ENCODE measurements around the gene JCAD. TPM values are rescaled to one million over a fixed set of nuclear protein-coding genes. Genes with fewer than 3 reads are reported as not detected.

Gene JCAD
- total RNA-seq, 1 donor from 2014 or later = 27.3 TPM

DNA sequence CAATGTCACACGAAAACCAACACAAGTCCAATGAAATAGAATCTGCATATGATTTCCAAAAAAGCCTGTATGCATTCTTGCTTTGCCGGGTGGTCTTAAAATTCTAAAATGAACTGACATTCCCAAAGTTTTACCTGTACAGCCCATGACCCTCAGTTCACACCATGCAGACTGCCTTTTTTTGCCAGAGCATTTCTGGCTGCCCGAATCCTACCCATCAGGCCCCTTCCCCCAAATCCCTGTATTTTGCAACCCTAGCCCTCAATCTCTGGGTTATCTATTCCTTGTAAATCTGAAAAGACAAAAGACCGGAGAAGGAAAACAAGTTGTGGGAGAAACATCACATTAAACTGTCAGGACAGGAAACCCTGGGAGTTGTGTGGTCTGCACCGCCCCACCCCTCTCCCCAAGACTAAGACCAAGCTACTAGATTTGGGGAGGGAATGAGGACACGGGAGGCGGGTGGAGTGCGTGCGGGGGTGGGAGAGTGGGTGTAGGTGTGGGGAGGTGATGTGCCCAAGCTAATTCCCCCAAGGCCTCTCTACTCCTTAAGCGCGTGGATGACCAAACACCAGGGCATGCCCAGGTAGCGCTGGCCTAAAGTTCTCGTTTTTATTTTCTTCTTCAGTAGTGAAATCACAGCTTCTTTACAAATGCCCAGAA is 1.4 kb downstream of the JCAD start:
- no peaks in the 10 kb centered on the region for H3K9me3 ChIP-seq (ENCODE audit: insufficient read depth, low read depth, low read length)
- no peaks in the 10 kb centered on the region for H3K27me3 ChIP-seq (ENCODE audit: insufficient read depth, low read length)
- H3K27me3 Mint-ChIP-seq (ENCODE audit: low read depth, unreplicated experiment) = no peaks in the 10 kb centered on the region
- DNase-seq (ENCODE audit: low read depth) = no peak
- H3K4me1 ChIP-seq (ENCODE audit: insufficient read depth, low read length) = peaks cover 29% of the 10 kb centered on the region
- peak overlapping the region; percentile 90 for H3K4me3 Mint-ChIP-seq (ENCODE audit: unreplicated experiment)
- no peaks in the 10 kb centered on the region for H3K36me3 ChIP-seq (ENCODE audit: insufficient read depth, low read length)
- no peaks in the 10 kb centered on the region for H3K36me3 Mint-ChIP-seq (ENCODE audit: low read depth, unreplicated experiment)
- H3K27ac Mint-ChIP-seq (ENCODE audit: unreplicated experiment) = peak overlapping the region; percentile 92
- H2AFZ ChIP-seq (ENCODE audit: low read depth, low read length) = peak overlapping the region; percentile 81
- H4K20me1 ChIP-seq (ENCODE audit: insufficient read depth, low read length) = peaks cover 5% of the 10 kb centered on the region
- peak overlapping the region; percentile 63 for H3K4me3 ChIP-seq (ENCODE audit: insufficient read depth, low read depth, low read length)
- H3K27ac ChIP-seq (ENCODE audit: low read depth, low read length) = peak overlapping the region; percentile 9
- TF ChIP-seq EZH2 (IDR thresholded peaks at IDR 0.05; ENCODE audit: insufficient read depth, low read length) (no peak), CTCF (IDR thresholded peaks at IDR 0.05; ENCODE audit: insufficient read depth, low read depth, low read length) (no peak)
- peak overlapping the region; percentile 87 for H3K4me2 ChIP-seq (ENCODE audit: low read length)
- FAIRE-seq = no peak
- peak overlapping the region; percentile 76 for H3K9ac ChIP-seq (ENCODE audit: low read length)
- no peaks in the 10 kb centered on the region for H3K9me3 Mint-ChIP-seq (ENCODE audit: unreplicated experiment)
- peaks cover 56% of the 10 kb centered on the region for H3K4me1 Mint-ChIP-seq (ENCODE audit: low read depth, unreplicated experiment)
- H3K79me2 ChIP-seq (ENCODE audit: insufficient read depth, low read length) = peaks cover 10% of the 10 kb centered on the region

- H3K9me3 ChIP-seq (ENCODE audit: insufficient read depth, low read depth, low read length) = no peaks in the 10 kb centered on the region
- Mint-ChIP-seq H3K9me3 (ENCODE audit: unreplicated experiment) (no peaks in the 10 kb centered on the region), H3K36me3 (ENCODE audit: low read depth, unreplicated experiment) (no peaks in the 10 kb centered on the region), H3K4me3 (ENCODE audit: unreplicated experiment) (peak overlapping the region; percentile 90), H3K27me3 (ENCODE audit: low read depth, unreplicated experiment) (no peaks in the 10 kb centered on the region), H3K27ac (ENCODE audit: unreplicated experiment) (peak overlapping the region; percentile 92), H3K4me1 (ENCODE audit: low read depth, unreplicated experiment) (peaks cover 50% of the 10 kb centered on the region)
- DNase-seq (ENCODE audit: low read depth) = peak; percentile 29
- no peaks in the 10 kb centered on the region for H3K36me3 ChIP-seq (ENCODE audit: insufficient read depth, low read length)
- H2AFZ ChIP-seq (ENCODE audit: low read depth, low read length) = no peak overlapping the region
- no peak overlapping the region for H3K27ac ChIP-seq (ENCODE audit: low read depth, low read length)
- H4K20me1 ChIP-seq (ENCODE audit: insufficient read depth, low read length) = peaks cover 5% of the 10 kb centered on the region
- TF ChIP-seq CTCF (IDR thresholded peaks at IDR 0.05; ENCODE audit: insufficient read depth, low read depth, low read length) (no peak), EZH2 (IDR thresholded peaks at IDR 0.05; ENCODE audit: insufficient read depth, low read length) (no peak)
- peak; percentile 78 for FAIRE-seq
- no peaks in the 10 kb centered on the region for H3K27me3 ChIP-seq (ENCODE audit: insufficient read depth, low read length)
- peaks cover 29% of the 10 kb centered on the region for H3K4me1 ChIP-seq (ENCODE audit: insufficient read depth, low read length)
- H3K4me2 ChIP-seq (ENCODE audit: low read length) = peak overlapping the region; percentile 87
- H3K79me2 ChIP-seq (ENCODE audit: insufficient read depth, low read length) = peaks cover 10% of the 10 kb centered on the region
- H3K4me3 ChIP-seq (ENCODE audit: insufficient read depth, low read depth, low read length) = peak overlapping the region; percentile 16
- no peak overlapping the region for H3K9ac ChIP-seq (ENCODE audit: low read length)
These were observed 2.0 kb downstream of the JCAD start for GRCh38 chr10:30057421-30057841.

DNA sequence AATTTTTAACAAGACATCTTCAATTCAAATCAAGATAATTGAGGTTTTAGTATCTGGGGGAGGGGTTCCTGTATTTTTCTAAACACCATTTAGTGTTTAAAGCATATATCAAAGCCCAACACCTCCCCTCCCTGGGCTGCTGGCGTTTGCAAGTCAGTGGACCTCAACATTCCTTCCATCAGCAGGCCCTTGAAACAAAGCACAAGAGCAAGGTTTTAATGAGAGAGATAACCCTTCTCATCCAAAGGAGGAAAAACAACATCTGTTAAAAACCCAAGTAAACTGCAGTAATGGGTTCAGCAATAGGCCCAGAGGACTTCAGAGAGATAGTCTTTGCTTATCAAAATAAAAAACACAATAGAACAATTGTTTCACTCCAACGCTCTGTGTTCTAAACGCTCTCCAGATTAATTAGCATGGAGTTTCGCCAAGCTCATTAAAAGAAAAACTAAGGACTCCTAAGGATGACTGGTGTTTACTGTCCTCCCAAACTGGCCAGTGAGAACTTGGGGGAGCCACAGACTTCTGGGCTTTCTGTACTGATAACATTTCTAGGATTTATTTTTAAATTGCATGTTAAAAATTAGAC is 2.5 kb downstream of the JCAD start:
- Mint-ChIP-seq H3K4me3 (ENCODE audit: unreplicated experiment) (peak overlapping the region; percentile 90), H3K36me3 (ENCODE audit: low read depth, unreplicated experiment) (peaks cover 2% of the 10 kb centered on the region), H3K9me3 (ENCODE audit: unreplicated experiment) (no peaks in the 10 kb centered on the region), H3K27me3 (ENCODE audit: low read depth, unreplicated experiment) (no peaks in the 10 kb centered on the region), H3K27ac (ENCODE audit: unreplicated experiment) (peak overlapping the region; percentile 92), H3K4me1 (ENCODE audit: low read depth, unreplicated experiment) (peaks cover 50% of the 10 kb centered on the region)
- DNase-seq (ENCODE audit: low read depth) (no peak), FAIRE-seq (no peak)
- H3K27me3 ChIP-seq (ENCODE audit: insufficient read depth, low read length) = no peaks in the 10 kb centered on the region
- H2AFZ ChIP-seq (ENCODE audit: low read depth, low read length) = no peak overlapping the region
- peak overlapping the region; percentile 87 for H3K4me2 ChIP-seq (ENCODE audit: low read length)
- no peaks in the 10 kb centered on the region for H3K36me3 ChIP-seq (ENCODE audit: insufficient read depth, low read length)
- H3K4me3 ChIP-seq (ENCODE audit: insufficient read depth, low read depth, low read length) = no peak overlapping the region
- peaks cover 10% of the 10 kb centered on the region for H3K79me2 ChIP-seq (ENCODE audit: insufficient read depth, low read length)
- no peak for TF ChIP-seq EZH2 (IDR thresholded peaks at IDR 0.05; ENCODE audit: insufficient read depth, low read length)
- TF ChIP-seq CTCF (IDR thresholded peaks at IDR 0.05; ENCODE audit: insufficient read depth, low read depth, low read length) = no peak
- H3K9me3 ChIP-seq (ENCODE audit: insufficient read depth, low read depth, low read length) = no peaks in the 10 kb centered on the region
- no peak overlapping the region for H3K27ac ChIP-seq (ENCODE audit: low read depth, low read length)
- H3K4me1 ChIP-seq (ENCODE audit: insufficient read depth, low read length) = peaks cover 30% of the 10 kb centered on the region
- H3K9ac ChIP-seq (ENCODE audit: low read length) = no peak overlapping the region
- H4K20me1 ChIP-seq (ENCODE audit: insufficient read depth, low read length) = peaks cover 5% of the 10 kb centered on the region

Measured in astrocyte (in vitro differentiated cells and primary cell).